Measurements from ENCODE around the gene FGD6. TPM values are rescaled to one million over a fixed set of nuclear protein-coding genes. Genes with fewer than 3 reads are reported as not detected.

The FGD6 gene
- total and polyA plus RNA-seq, 2 of the 4 experiments (the other 2 are of a cell fraction), result 2.6 to 9.5 TPM

DNA sequence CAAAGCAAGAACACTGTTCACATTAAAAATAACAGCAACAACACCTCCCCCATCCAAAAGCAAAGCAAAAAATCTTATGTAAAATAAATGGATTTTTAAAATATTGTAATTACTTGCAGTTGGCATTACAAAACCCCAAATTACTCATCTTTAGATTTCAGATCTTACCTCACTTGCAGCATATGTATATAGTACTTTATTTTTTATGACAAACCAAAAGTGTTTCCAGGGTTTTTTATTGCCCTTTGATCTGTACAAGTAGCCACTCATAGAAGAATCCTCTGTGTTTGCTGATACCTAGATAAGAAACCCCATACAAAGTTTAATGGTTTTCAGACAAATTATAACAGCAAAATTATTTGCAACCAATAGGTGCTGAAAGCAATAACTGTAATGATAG is 131.7 kb downstream of the FGD6 start:
- H2AK5ac ChIP-seq (ENCODE audit: low read depth, low read length), result no peak overlapping the region
- no peak overlapping the region for H3K56ac ChIP-seq (ENCODE audit: extremely low read depth, insufficient read depth, low read length)
- intact Hi-C loops (cut with micrococcal nuclease) (no loop called here), dilution Hi-C loops (cut with HindIII; ENCODE audit: low sequenced_read_pairs, unreplicated experiment) (no loop called here), in situ Hi-C loops (cut with MboI; ENCODE audit: low sequenced_read_pairs) (no loop called here)
- no peaks in the 10 kb centered on the region for H3K9me3 ChIP-seq (ENCODE audit: control insufficient read depth, insufficient read depth, low read length)
- H3K27me3 ChIP-seq (ENCODE audit: control insufficient read depth, insufficient read depth, low read length), result no peaks in the 10 kb centered on the region
- H3K36me3 ChIP-seq (ENCODE audit: control insufficient read depth, insufficient read depth, low read length), result peaks cover 3% of the 10 kb centered on the region
- no peak overlapping the region for H3K14ac ChIP-seq (replicated peaks; ENCODE audit: low read depth, low read length)
- H2BK5ac ChIP-seq (ENCODE audit: low read depth, low read length, poor library complexity, severe bottlenecking), result no peak overlapping the region
- BruUV-seq (replicated peaks), result no TSS peak
- H2AK9ac ChIP-seq (replicated peaks; ENCODE audit: low read depth, low read length, poor library complexity), result no peak overlapping the region
- no peak overlapping the region for H3K9ac ChIP-seq (ENCODE audit: low read depth, low read length)
- DNase-seq (no peak), ATAC-seq (ENCODE audit: low read depth) (no peak)
- no peak overlapping the region for H4K5ac ChIP-seq (ENCODE audit: low read depth, low read length)
- H4K8ac ChIP-seq (ENCODE audit: low read depth in 2 of 2, low read length in 2 of 2), result no peak overlapping the region
- no peaks in the 10 kb centered on the region; the same call in 1 of the 2 replicates for H3K4me1 ChIP-seq (ENCODE audit: control insufficient read depth, insufficient read depth, low read length)
- no peaks in the 10 kb centered on the region for H3K9me1 ChIP-seq (ENCODE audit: insufficient read depth, low read length)
- H2BK20ac ChIP-seq (ENCODE audit: low read depth, low read length), result no peak overlapping the region
- H2AFZ ChIP-seq (replicated peaks; ENCODE audit: low read length, poor library complexity), result no peak overlapping the region
- H3K18ac ChIP-seq (ENCODE audit: low read depth, low read length), result no peak overlapping the region
- H2BK120ac ChIP-seq (ENCODE audit: low read depth, low read length), result no peak overlapping the region
- no peak overlapping the region for H3K4me3 ChIP-seq (ENCODE audit: insufficient read depth, low read depth, low read length)
- no peak overlapping the region for H3K4ac ChIP-seq (ENCODE audit: low read depth, low read length)
- POLR2A ChIA-PET (ENCODE audit: unreplicated experiment), result interaction anchor here (0.7 kb wide), 1 partner anchor 22 kb away, joined by 9 read pairs; no protein-coding TSS in a partner anchor
- TF ChIP-seq NFE2L2 (IDR thresholded peaks at IDR 0.05; ENCODE audit: low read depth, low read length) (no peak), SMC3 (IDR thresholded peaks at IDR 0.05; ENCODE audit: low read depth, low read length) (no peak), BHLHE40 (IDR thresholded peaks at IDR 0.05; ENCODE audit: low read depth, low read length) (no peak), CHD1 (IDR thresholded peaks at IDR 0.05; ENCODE audit: low read depth, low read length) (no peak)
- TF ChIP-seq, protein P1, sequence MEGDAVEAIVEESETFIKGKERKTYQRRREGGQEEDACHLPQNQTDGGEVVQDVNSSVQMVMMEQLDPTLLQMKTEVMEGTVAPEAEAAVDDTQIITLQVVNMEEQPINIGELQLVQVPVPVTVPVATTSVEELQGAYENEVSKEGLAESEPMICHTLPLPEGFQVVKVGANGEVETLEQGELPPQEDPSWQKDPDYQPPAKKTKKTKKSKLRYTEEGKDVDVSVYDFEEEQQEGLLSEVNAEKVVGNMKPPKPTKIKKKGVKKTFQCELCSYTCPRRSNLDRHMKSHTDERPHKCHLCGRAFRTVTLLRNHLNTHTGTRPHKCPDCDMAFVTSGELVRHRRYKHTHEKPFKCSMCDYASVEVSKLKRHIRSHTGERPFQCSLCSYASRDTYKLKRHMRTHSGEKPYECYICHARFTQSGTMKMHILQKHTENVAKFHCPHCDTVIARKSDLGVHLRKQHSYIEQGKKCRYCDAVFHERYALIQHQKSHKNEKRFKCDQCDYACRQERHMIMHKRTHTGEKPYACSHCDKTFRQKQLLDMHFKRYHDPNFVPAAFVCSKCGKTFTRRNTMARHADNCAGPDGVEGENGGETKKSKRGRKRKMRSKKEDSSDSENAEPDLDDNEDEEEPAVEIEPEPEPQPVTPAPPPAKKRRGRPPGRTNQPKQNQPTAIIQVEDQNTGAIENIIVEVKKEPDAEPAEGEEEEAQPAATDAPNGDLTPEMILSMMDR (conservative IDR thresholded peaks at IDR 0.05; ENCODE audit: low read depth, low read length), result no peak
- no peak overlapping the region for H4K91ac ChIP-seq (ENCODE audit: insufficient read depth, low read depth, low read length)
- H4K20me1 ChIP-seq (ENCODE audit: insufficient read depth, low read length), result no peaks in the 10 kb centered on the region
- CTCF ChIA-PET, result no interaction called here
- no peaks in the 10 kb centered on the region for H3K79me1 ChIP-seq (ENCODE audit: low read depth in 1 of 2, low read length in 2 of 2)
- H3K4me2 ChIP-seq (ENCODE audit: low read depth, low read length), result no peak overlapping the region
- H3K27ac ChIP-seq (ENCODE audit: insufficient read depth, low read length), result no peak overlapping the region
- H2BK15ac ChIP-seq (ENCODE audit: low read depth, low read length), result no peak overlapping the region
- H3K23ac ChIP-seq (ENCODE audit: low read depth, low read length), result no peak overlapping the region

All from IMR-90 (cell line).